ENCODE measurements around the gene GPR173.

- TF ChIP-seq CTCF (IDR thresholded peaks at IDR 0.05) (no peak), POLR2A (IDR thresholded peaks at IDR 0.05) (peak in 2 of 4 donors; percentile 93 to 94), POLR2AphosphoS5 (IDR thresholded peaks at IDR 0.05) (peak; percentile 99 to 100 (median 99)), EP300 (IDR thresholded peaks at IDR 0.05) (no peak)
Measured at GRCh38 chrX:53081925-53082772, 33.6 kb downstream of the GPR173 start, which contains the start of gene TSPYL2.
